ENCODE measurements around the gene KCNIP1. TPM values are rescaled to one million over a fixed set of nuclear protein-coding genes. Genes with fewer than 3 reads are reported as not detected.

The KCNIP1 gene
- total RNA-seq, 2 donors from 2014 or later = not detected

- Mint-ChIP-seq H3K27me3 (ENCODE audit: insufficient read depth) (peaks cover 7% of the 10 kb centered on the region), H3K4me1 (peaks cover 2% of the 10 kb centered on the region), H3K27ac (no peak overlapping the region), H3K36me3 (ENCODE audit: low read depth) (no peaks in the 10 kb centered on the region), H3K4me3 (no peak overlapping the region), H3K9me3 (no peaks in the 10 kb centered on the region)
- Histone ChIP-seq H3K36me3 (ENCODE audit: control insufficient read depth, insufficient read depth, low read length) (no peaks in the 10 kb centered on the region), H3K4me3 (ENCODE audit: low read length) (no peak overlapping the region), H3K27me3 (ENCODE audit: control insufficient read depth, insufficient read depth, low read length, poor library complexity, severe bottlenecking) (no peaks in the 10 kb centered on the region), H3K9ac (ENCODE audit: extremely low read depth, low read length, poor library complexity, severe bottlenecking) (no peak overlapping the region), H3K9me3 (ENCODE audit: control insufficient read depth, low read length) (no peaks in the 10 kb centered on the region), H3K27ac (ENCODE audit: low read depth, low read length) (no peak overlapping the region), H3K4me1 (ENCODE audit: control insufficient read depth, insufficient read depth, low read length) (no peaks in the 10 kb centered on the region)
- 50 to 57% methylated on average over 2 to 3 of the region's 3 CpGs for WGBS, 2 experiments (ENCODE audit: insufficient coverage in 1 of 2, insufficient read length in 1 of 2)
- no peak for TF ChIP-seq CTCF (conservative IDR thresholded peaks at IDR 0.05)
- peak; percentile 13 for DNase-seq
Observed at GRCh38 chr5:170642776-170643436, 139.1 kb downstream of the KCNIP1 start.

DNA sequence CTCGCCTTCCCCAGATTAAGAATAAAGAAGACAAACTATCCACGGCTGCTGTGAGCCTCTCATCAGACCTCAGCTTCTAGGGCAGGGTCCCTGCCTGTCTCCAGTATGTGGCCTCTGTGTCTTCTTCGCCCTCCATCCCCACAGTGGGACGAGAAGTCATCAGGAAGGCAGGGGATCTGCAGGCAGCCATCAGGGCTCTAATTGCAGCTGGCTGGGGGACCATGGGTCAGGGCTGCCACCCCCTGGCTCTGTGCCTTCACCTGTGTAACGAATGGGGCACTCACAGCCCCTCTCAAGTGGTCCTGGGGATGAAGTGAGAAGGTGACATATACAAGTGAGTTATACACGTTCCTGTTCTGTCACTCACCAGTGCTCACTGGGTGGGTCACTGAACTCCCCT, 139.8 kb downstream of the KCNIP1 start:
- Histone ChIP-seq H3K27me3 (ENCODE audit: control insufficient read depth, insufficient read depth, low read length, poor library complexity, severe bottlenecking) (no peaks in the 10 kb centered on the region), H3K9me3 (ENCODE audit: control insufficient read depth, low read length) (no peaks in the 10 kb centered on the region), H3K36me3 (ENCODE audit: control insufficient read depth, insufficient read depth, low read length) (no peaks in the 10 kb centered on the region), H3K9ac (ENCODE audit: extremely low read depth, low read length, poor library complexity, severe bottlenecking) (no peak overlapping the region), H3K4me1 (ENCODE audit: control insufficient read depth, insufficient read depth, low read length) (no peaks in the 10 kb centered on the region), H3K27ac (ENCODE audit: low read depth, low read length) (no peak overlapping the region), H3K4me3 (ENCODE audit: low read length) (no peak overlapping the region)
- WGBS, 2 experiments (ENCODE audit: insufficient coverage in 1 of 2, insufficient read length in 1 of 2) = 75 to 77% methylated on average over 2 to 6 of the region's 6 CpGs
- Mint-ChIP-seq H3K36me3 (ENCODE audit: low read depth) (no peaks in the 10 kb centered on the region), H3K27ac (no peak overlapping the region), H3K27me3 (ENCODE audit: insufficient read depth) (peaks cover 5% of the 10 kb centered on the region), H3K4me3 (no peak overlapping the region), H3K4me1 (peaks cover 2% of the 10 kb centered on the region), H3K9me3 (no peaks in the 10 kb centered on the region)
- TF ChIP-seq CTCF (conservative IDR thresholded peaks at IDR 0.05) = no peak
- DNase-seq = peak; percentile 6

GRCh38 chr5:170644501-170644900, 140.7 kb downstream of the KCNIP1 start:
- no peaks in the 10 kb centered on the region for H3K9me3 ChIP-seq (ENCODE audit: control insufficient read depth, low read length)
- no peaks in the 10 kb centered on the region for H3K9me3 Mint-ChIP-seq
- H3K36me3 Mint-ChIP-seq (ENCODE audit: low read depth) = no peaks in the 10 kb centered on the region
- TF ChIP-seq CTCF (conservative IDR thresholded peaks at IDR 0.05) = no peak
- no peaks in the 10 kb centered on the region for H3K27me3 ChIP-seq (ENCODE audit: control insufficient read depth, insufficient read depth, low read length, poor library complexity, severe bottlenecking)
- H3K4me1 ChIP-seq (ENCODE audit: control insufficient read depth, insufficient read depth, low read length) = no peaks in the 10 kb centered on the region
- H3K4me1 Mint-ChIP-seq = no peaks in the 10 kb centered on the region
- H3K27ac Mint-ChIP-seq = no peak overlapping the region
- peaks cover 5% of the 10 kb centered on the region for H3K27me3 Mint-ChIP-seq (ENCODE audit: insufficient read depth)
- H3K36me3 ChIP-seq (ENCODE audit: control insufficient read depth, insufficient read depth, low read length) = no peaks in the 10 kb centered on the region
- no peak overlapping the region for H3K4me3 Mint-ChIP-seq
- peak; percentile 3 for DNase-seq
- no peak overlapping the region for H3K27ac ChIP-seq (ENCODE audit: low read depth, low read length)
- no peak overlapping the region for H3K4me3 ChIP-seq (ENCODE audit: low read length)
- H3K9ac ChIP-seq (ENCODE audit: extremely low read depth, low read length, poor library complexity, severe bottlenecking) = no peak overlapping the region
